ENCODE data around the gene AGER.

Gene AGER

DNA sequence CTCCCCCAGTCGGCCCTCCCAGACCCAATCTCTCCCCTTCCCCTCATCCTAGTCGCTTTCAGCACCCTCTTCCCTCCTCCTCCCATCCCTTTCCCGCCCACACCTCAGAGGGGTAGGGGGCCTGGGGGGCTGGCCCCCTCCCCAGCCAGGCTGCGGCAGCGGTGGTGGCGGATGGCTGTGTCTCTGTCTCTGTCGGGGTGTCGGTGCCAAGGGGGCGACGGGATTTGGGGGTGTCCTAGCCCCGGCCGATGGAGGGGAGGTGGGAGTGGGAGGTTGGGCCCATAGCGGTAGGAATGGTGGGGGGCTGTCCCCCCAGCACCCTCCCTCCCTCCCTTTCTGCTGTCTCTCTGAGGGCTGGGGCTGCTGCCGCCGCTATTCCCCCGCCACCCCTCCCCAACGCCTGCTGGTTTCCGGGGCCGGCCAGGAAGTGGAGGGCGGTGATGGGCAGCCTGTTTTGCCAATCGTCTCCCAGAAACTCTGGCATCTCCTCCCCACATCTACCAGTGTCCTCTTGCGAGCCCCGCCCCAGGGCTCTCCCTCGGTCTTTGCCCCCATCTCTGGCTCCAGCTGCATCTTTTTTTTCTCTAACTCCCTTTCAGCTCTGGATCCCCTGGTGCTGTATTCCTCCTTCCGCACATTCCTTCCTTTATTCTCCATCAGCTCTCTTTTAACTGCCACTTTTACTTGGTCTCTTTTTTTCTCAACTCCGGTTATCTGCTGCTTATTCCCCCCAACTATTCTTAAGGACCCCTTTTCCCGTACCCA lies 8.2 kb downstream of the AGER start, which contains the start of gene AGPAT1 (continued):
- TF ChIP-seq, protein P1, sequence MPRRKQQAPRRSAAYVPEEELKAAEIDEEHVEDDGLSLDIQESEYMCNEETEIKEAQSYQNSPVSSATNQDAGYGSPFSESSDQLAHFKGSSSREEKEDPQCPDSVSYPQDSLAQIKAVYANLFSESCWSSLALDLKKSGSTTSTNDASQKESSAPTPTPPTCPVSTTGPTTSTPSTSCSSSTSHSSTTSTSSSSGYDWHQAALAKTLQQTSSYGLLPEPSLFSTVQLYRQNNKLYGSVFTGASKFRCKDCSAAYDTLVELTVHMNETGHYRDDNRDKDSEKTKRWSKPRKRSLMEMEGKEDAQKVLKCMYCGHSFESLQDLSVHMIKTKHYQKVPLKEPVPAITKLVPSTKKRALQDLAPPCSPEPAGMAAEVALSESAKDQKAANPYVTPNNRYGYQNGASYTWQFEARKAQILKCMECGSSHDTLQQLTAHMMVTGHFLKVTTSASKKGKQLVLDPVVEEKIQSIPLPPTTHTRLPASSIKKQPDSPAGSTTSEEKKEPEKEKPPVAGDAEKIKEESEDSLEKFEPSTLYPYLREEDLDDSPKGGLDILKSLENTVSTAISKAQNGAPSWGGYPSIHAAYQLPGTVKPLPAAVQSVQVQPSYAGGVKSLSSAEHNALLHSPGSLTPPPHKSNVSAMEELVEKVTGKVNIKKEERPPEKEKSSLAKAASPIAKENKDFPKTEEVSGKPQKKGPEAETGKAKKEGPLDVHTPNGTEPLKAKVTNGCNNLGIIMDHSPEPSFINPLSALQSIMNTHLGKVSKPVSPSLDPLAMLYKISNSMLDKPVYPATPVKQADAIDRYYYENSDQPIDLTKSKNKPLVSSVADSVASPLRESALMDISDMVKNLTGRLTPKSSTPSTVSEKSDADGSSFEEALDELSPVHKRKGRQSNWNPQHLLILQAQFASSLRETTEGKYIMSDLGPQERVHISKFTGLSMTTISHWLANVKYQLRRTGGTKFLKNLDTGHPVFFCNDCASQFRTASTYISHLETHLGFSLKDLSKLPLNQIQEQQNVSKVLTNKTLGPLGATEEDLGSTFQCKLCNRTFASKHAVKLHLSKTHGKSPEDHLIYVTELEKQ (tag by site-specific recombination; IDR thresholded peaks at IDR 0.05; ENCODE audit: borderline replicate concordance), result no peak
- TF ChIP-seq, protein P2, sequence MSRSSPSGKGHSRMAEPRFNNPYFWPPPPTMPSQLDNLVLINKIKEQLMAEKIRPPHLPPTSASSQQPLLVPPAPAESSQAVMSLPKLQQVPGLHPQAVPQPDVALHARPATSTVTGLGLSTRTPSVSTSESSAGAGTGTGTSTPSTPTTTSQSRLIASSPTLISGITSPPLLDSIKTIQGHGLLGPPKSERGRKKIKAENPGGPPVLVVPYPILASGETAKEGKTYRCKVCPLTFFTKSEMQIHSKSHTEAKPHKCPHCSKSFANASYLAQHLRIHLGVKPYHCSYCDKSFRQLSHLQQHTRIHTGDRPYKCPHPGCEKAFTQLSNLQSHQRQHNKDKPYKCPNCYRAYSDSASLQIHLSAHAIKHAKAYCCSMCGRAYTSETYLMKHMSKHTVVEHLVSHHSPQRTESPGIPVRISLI (tag by site-specific recombination; IDR thresholded peaks at IDR 0.05), result no peak; the same call in 1 of the 2 replicates
- no peak for TF ChIP-seq ZSCAN30 (tag by site-specific recombination; IDR thresholded peaks at IDR 0.05)
- no peak; the same call in 1 of the 2 replicates for TF ChIP-seq BCL11A (tag by site-specific recombination; IDR thresholded peaks at IDR 0.05; ENCODE audit: low read depth)
- no peak; the same call in 1 of the 2 replicates for TF ChIP-seq ZXDB (tag by site-specific recombination; IDR thresholded peaks at IDR 0.05)
- TF ChIP-seq ZNF791 (tag by site-specific recombination; IDR thresholded peaks at IDR 0.05), result no peak
- TF ChIP-seq, protein P3, sequence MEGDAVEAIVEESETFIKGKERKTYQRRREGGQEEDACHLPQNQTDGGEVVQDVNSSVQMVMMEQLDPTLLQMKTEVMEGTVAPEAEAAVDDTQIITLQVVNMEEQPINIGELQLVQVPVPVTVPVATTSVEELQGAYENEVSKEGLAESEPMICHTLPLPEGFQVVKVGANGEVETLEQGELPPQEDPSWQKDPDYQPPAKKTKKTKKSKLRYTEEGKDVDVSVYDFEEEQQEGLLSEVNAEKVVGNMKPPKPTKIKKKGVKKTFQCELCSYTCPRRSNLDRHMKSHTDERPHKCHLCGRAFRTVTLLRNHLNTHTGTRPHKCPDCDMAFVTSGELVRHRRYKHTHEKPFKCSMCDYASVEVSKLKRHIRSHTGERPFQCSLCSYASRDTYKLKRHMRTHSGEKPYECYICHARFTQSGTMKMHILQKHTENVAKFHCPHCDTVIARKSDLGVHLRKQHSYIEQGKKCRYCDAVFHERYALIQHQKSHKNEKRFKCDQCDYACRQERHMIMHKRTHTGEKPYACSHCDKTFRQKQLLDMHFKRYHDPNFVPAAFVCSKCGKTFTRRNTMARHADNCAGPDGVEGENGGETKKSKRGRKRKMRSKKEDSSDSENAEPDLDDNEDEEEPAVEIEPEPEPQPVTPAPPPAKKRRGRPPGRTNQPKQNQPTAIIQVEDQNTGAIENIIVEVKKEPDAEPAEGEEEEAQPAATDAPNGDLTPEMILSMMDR (tag by site-specific recombination; IDR thresholded peaks at IDR 0.05), result no peak
- TF ChIP-seq ZNF140 (tag by site-specific recombination; IDR thresholded peaks at IDR 0.05), result no peak
- TF ChIP-seq, protein P4, sequence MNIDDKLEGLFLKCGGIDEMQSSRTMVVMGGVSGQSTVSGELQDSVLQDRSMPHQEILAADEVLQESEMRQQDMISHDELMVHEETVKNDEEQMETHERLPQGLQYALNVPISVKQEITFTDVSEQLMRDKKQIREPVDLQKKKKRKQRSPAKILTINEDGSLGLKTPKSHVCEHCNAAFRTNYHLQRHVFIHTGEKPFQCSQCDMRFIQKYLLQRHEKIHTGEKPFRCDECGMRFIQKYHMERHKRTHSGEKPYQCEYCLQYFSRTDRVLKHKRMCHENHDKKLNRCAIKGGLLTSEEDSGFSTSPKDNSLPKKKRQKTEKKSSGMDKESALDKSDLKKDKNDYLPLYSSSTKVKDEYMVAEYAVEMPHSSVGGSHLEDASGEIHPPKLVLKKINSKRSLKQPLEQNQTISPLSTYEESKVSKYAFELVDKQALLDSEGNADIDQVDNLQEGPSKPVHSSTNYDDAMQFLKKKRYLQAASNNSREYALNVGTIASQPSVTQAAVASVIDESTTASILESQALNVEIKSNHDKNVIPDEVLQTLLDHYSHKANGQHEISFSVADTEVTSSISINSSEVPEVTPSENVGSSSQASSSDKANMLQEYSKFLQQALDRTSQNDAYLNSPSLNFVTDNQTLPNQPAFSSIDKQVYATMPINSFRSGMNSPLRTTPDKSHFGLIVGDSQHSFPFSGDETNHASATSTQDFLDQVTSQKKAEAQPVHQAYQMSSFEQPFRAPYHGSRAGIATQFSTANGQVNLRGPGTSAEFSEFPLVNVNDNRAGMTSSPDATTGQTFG (tag by site-specific recombination; IDR thresholded peaks at IDR 0.05; ENCODE audit: borderline replicate concordance), result no peak
- no peak; the same call in 1 of the 2 replicates for TF ChIP-seq ZFP69B (tag by site-specific recombination; IDR thresholded peaks at IDR 0.05)
- TF ChIP-seq ZNF416 (tag by site-specific recombination; IDR thresholded peaks at IDR 0.05), result no peak
- TF ChIP-seq ZNF184 (tag by site-specific recombination; IDR thresholded peaks at IDR 0.05), result no peak
- TF ChIP-seq SALL2 (tag by site-specific recombination; IDR thresholded peaks at IDR 0.05; ENCODE audit: borderline replicate concordance), result no peak
- TF ChIP-seq YY1 (tag by site-specific recombination; IDR thresholded peaks at IDR 0.05), result no peak
- TF ChIP-seq WT1 (tag by site-specific recombination; IDR thresholded peaks at IDR 0.05), result peak; percentile 53; the same call in 1 of the 2 replicates
- TF ChIP-seq ZNF174 (tag by site-specific recombination; IDR thresholded peaks at IDR 0.05), result no peak
- peak; percentile 37; the same call in 1 of the 2 replicates for TF ChIP-seq KLF7 (tag by site-specific recombination; IDR thresholded peaks at IDR 0.05; ENCODE audit: borderline replicate concordance)
- no peak for TF ChIP-seq ZNF239 (tag by site-specific recombination; IDR thresholded peaks at IDR 0.05)
- no peak for TF ChIP-seq ZNF521 (tag by site-specific recombination; IDR thresholded peaks at IDR 0.05)
- no peak for TF ChIP-seq ZNF626 (tag by site-specific recombination; IDR thresholded peaks at IDR 0.05)
- TF ChIP-seq ZNF621 (tag by site-specific recombination; IDR thresholded peaks at IDR 0.05), result no peak
- no peak for TF ChIP-seq ZBTB1 (tag by site-specific recombination; IDR thresholded peaks at IDR 0.05)
- TF ChIP-seq, protein P5, sequence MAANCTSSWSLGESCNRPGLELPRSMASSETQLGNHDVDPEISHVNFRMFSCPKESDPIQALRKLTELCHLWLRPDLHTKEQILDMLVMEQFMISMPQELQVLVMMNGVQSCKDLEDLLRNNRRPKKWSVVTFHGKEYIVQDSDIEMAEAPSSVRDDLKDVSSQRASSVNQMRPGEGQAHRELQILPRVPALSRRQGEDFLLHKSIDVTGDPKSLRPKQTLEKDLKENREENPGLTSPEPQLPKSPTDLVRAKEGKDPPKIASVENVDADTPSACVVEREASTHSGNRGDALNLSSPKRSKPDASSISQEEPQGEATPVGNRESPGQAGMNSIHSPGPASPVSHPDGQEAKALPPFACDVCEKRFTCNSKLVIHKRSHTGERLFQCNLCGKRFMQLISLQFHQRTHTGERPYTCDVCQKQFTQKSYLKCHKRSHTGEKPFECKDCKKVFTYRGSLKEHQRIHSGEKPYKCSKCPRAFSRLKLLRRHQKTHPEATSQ (tag by site-specific recombination; IDR thresholded peaks at IDR 0.05), result no peak
- no peak for TF ChIP-seq ZNF16 (tag by site-specific recombination; IDR thresholded peaks at IDR 0.05; ENCODE audit: low read depth)
- peak; percentile 39; the same call in 1 of the 2 replicates for TF ChIP-seq KLF16 (tag by site-specific recombination; IDR thresholded peaks at IDR 0.05)
- peak; percentile 75 for TF ChIP-seq ZBTB17 (tag by site-specific recombination; IDR thresholded peaks at IDR 0.05)
- peak; percentile 94 for TF ChIP-seq ZNF366 (tag by site-specific recombination; conservative IDR thresholded peaks at IDR 0.05)
- no peak for TF ChIP-seq HOXA7 (CRISPR knock-in tag; IDR thresholded peaks at IDR 0.05; ENCODE audit: borderline replicate concordance)
- no peak for TF ChIP-seq ZNF560 (tag by site-specific recombination; IDR thresholded peaks at IDR 0.05; ENCODE audit: borderline replicate concordance)
- no peak for TF ChIP-seq ZNF404 (tag by site-specific recombination; IDR thresholded peaks at IDR 0.05)
- no peak for TF ChIP-seq ZNF292 (tag by site-specific recombination; IDR thresholded peaks at IDR 0.05; ENCODE audit: borderline replicate concordance, low read depth)
